ENCODE results near the gene HDAC4.
A peak's percentile ranks its signal among the peaks of the same experiment; 100 is the strongest.

Gene HDAC4

DNA sequence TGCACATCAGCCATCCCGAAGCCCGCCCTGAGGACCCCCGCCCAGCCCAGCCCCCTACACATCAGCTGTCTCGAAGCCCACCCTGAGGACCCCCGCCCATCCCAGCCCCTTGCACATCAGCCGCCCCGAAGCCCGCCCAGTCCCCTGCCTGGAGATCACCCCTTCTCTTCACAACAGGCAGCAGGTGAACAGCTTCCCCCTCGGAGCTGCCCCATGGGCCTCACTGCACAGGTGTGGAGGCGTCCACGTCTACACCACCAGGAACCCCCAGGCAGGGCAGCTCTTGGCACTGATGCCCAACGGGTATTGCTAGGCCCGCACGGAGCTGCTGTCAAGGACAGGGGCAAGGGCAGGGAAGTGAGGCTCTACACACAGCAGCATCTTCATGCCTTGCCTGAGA, 137.6 kb downstream of the HDAC4 start:
- Histone ChIP-seq H4K20me1 (peaks cover 41 to 91% (median 78%) of the 10 kb centered on the region in 11 experiments), H3K27me3 (peaks cover 0 to 15% (median 0%) of the 10 kb centered on the region in 11 experiments; a peak in 2 of 22 replicates), H3K9me3 (replicated peaks in 1 of 11) (peaks cover under 1 to 8% (median 6%) of the 10 kb centered on the region in 11 experiments; a peak in 20 of 22 replicates), H3K27ac (peak overlapping the region in 9 of 11 experiments; percentile 64 to 91 (median 72); a peak in 14 of 22 replicates), H3K36me3 (peaks cover 0 to 5% (median 0%) of the 10 kb centered on the region in 11 experiments; a peak in 5 of 22 replicates), H3K9ac (peak overlapping the region in 7 of 11 experiments; percentile 51 to 78 (median 71); a peak in 10 of 22 replicates), H3K4me2 (peak overlapping the region; percentile 87 to 99 (median 98)), H3K4me1 (peaks cover 89 to 96% (median 93%) of the 10 kb centered on the region in 10 experiments), H3K4me3 (no peak overlapping the region)
- TF ChIP-seq Cebpa-rat (IDR thresholded peaks at IDR 0.05), result no peak

GRCh38 chr2:239262484-239263230, 138.2 kb downstream of the HDAC4 start:
- 0 out of 22 replicates have a peak overlapping the region, but pooled peaks of 1 of the 11 experiments have one; percentile 20 for H3K9ac ChIP-seq
- peaks cover 87 to 96% (median 88%) of the 10 kb centered on the region in 10 experiments for H3K4me1 ChIP-seq
- H3K27me3 ChIP-seq, result peaks cover 0 to 12% (median 0%) of the 10 kb centered on the region in 11 experiments; a peak in 2 of 22 replicates
- no peak for TF ChIP-seq Cebpa-rat (IDR thresholded peaks at IDR 0.05)
- peaks cover 0 to 9% (median 0%) of the 10 kb centered on the region in 11 experiments; a peak in 6 of 22 replicates for H3K36me3 ChIP-seq
- H3K4me3 ChIP-seq, result no peak overlapping the region
- peaks cover 6 to 14% (median 12%) of the 10 kb centered on the region in 11 experiments; a peak in 20 of 22 replicates for H3K9me3 ChIP-seq (replicated peaks in 1 of 11)
- peak overlapping the region in 3 of 11 experiments; percentile 39 to 55 (median 51); a peak in 5 of 22 replicates for H3K27ac ChIP-seq
- H4K20me1 ChIP-seq, result peaks cover 35 to 85% (median 75%) of the 10 kb centered on the region in 11 experiments
- H3K4me2 ChIP-seq, result peak overlapping the region in 8 of 11 experiments; percentile 33 to 88 (median 74); a peak in 16 of 22 replicates

GRCh38 chr2:239261796-239262483, 138.9 kb downstream of the HDAC4 start:
- TF ChIP-seq Cebpa-rat (IDR thresholded peaks at IDR 0.05), result no peak
- Histone ChIP-seq H3K9me3 (replicated peaks in 1 of 11) (peaks cover 7 to 20% (median 18%) of the 10 kb centered on the region in 11 experiments; a peak in 20 of 22 replicates), H3K9ac (peak overlapping the region in 3 of 11 experiments; percentile 16 to 26 (median 20); a peak in 2 of 22 replicates), H3K4me1 (peaks cover 80 to 97% (median 88%) of the 10 kb centered on the region in 10 experiments), H3K27me3 (peaks cover 0 to 12% (median 0%) of the 10 kb centered on the region in 11 experiments; a peak in 2 of 22 replicates), H3K4me2 (peak overlapping the region; percentile 70 to 93 (median 79)), H3K27ac (peak overlapping the region in 7 of 11 experiments; percentile 8 to 55 (median 39); a peak in 11 of 22 replicates), H3K4me3 (no peak overlapping the region), H4K20me1 (peaks cover 28 to 86% (median 70%) of the 10 kb centered on the region in 11 experiments), H3K36me3 (peaks cover 0 to 9% (median 0%) of the 10 kb centered on the region in 11 experiments; a peak in 6 of 22 replicates)

DNA sequence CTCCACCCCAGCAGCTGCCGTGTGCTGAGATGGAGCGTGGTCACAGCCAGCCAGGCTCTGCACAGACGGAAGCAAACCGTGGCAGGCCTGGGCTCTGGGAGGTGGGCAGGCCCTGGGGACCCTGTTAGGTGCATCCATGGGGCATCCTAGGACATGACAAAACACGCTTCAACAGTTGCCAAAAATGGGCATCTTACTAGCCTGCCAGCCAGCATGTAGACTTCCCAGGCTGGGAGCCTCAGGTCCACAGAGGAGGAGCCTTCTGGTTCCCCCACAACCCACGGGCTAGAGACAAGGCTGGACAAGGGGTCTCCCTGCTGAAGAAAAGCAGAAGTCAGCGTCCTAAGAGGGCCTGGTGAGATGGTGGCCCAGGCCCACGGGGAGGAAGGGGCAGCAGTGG, 139.5 kb downstream of the HDAC4 start:
- no peak for TF ChIP-seq Cebpa-rat (IDR thresholded peaks at IDR 0.05)
- peaks cover 22 to 92% (median 64%) of the 10 kb centered on the region in 11 experiments for H4K20me1 ChIP-seq
- H3K9ac ChIP-seq, result peak overlapping the region in 3 of 11 experiments; percentile 16 to 26 (median 20); a peak in 2 of 22 replicates
- H3K27me3 ChIP-seq, result peaks cover 0 to 6% (median 0%) of the 10 kb centered on the region in 11 experiments; a peak in 2 of 22 replicates
- H3K4me1 ChIP-seq, result peaks cover 76 to 97% (median 86%) of the 10 kb centered on the region in 10 experiments
- H3K4me2 ChIP-seq, result peak overlapping the region; percentile 70 to 93 (median 79)
- no peak overlapping the region for H3K4me3 ChIP-seq
- H3K36me3 ChIP-seq, result peaks cover 0 to 9% (median 0%) of the 10 kb centered on the region in 11 experiments; a peak in 6 of 22 replicates
- peak overlapping the region in 7 of 11 experiments; percentile 8 to 55 (median 36); a peak in 10 of 22 replicates for H3K27ac ChIP-seq
- H3K9me3 ChIP-seq (replicated peaks in 1 of 11), result peaks cover 7 to 20% (median 18%) of the 10 kb centered on the region in 11 experiments; a peak in 20 of 22 replicates

- Histone ChIP-seq H3K36me3 (peaks cover 0 to 9% (median 0%) of the 10 kb centered on the region in 11 experiments; a peak in 6 of 22 replicates), H3K9me3 (replicated peaks in 1 of 11) (peaks cover 7 to 20% (median 18%) of the 10 kb centered on the region in 11 experiments; a peak in 20 of 22 replicates), H3K4me2 (peak overlapping the region; percentile 70 to 93 (median 79)), H4K20me1 (peaks cover 19 to 95% (median 60%) of the 10 kb centered on the region in 11 experiments), H3K4me1 (peaks cover 76 to 97% (median 83%) of the 10 kb centered on the region in 10 experiments), H3K27me3 (peaks cover 0 to under 1% (median 0%) of the 10 kb centered on the region in 11 experiments; a peak in 2 of 22 replicates), H3K27ac (peak overlapping the region in 4 of 11 experiments; percentile 11 to 63 (median 52); a peak in 7 of 22 replicates), H3K4me3 (no peak overlapping the region), H3K9ac (peak overlapping the region in 3 of 11 experiments; percentile 1 to 66 (median 26); a peak in 4 of 22 replicates)
- TF ChIP-seq Cebpa-rat (IDR thresholded peaks at IDR 0.05), result no peak
Observed at GRCh38 chr2:239260546-239261327, 140.1 kb downstream of the HDAC4 start.

DNA sequence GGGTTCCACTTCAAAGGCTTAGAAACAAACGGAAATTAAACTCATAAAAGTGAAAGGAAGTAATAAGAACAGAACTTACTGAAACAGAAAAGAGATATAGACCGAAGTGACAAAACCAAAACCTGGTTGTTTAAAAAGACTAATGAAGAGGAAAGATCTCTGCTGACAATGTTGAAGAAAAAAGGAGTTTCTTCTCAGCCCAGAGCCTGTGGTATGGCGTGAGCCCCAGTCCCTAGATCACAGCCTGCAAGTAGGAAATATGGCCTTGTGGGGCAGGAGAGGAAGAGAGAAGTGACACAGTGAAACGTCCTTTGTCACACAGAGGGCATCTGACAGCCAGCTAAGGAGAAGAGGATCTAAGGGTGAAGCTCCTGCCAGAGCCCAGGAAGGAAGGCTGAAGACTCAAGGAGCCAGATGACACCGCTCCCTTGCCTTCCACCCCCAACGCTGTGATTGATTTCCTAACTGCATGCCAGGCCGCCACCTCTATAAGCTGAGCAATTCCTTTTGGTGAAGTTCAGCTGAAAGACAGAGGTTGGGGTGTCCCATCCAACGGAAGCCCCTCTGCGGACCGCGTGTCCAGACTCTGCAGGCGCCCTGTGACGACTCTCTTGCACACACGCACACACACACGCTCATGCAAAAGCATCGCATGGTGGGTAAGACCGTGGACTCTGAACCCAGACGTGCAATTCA, 141.1 kb downstream of the HDAC4 start:
- TF ChIP-seq Cebpa-rat (IDR thresholded peaks at IDR 0.05), result no peak
- H3K4me1 ChIP-seq, result peaks cover 76 to 97% (median 83%) of the 10 kb centered on the region in 10 experiments
- H3K27me3 ChIP-seq, result no peaks in the 10 kb centered on the region; a peak in 1 of 22 replicates
- peak overlapping the region; percentile 13 to 66 (median 50); a peak in 19 of 22 replicates for H3K9ac ChIP-seq
- H3K27ac ChIP-seq, result peak overlapping the region; percentile 2 to 68 (median 53); a peak in 20 of 22 replicates
- peaks cover 0 to 9% (median 0%) of the 10 kb centered on the region in 11 experiments; a peak in 6 of 22 replicates for H3K36me3 ChIP-seq
- peak overlapping the region in 1 of 10 experiments; percentile 21; a peak in 2 of 20 replicates for H3K4me3 ChIP-seq
- peak overlapping the region; percentile 70 to 93 (median 79) for H3K4me2 ChIP-seq
- H4K20me1 ChIP-seq, result peaks cover 11 to 97% (median 54%) of the 10 kb centered on the region in 11 experiments
- peaks cover 7 to 20% (median 18%) of the 10 kb centered on the region in 11 experiments; a peak in 20 of 22 replicates for H3K9me3 ChIP-seq (replicated peaks in 1 of 11)

GRCh38 chr2:239259173-239259572, 141.6 kb downstream of the HDAC4 start:
- Histone ChIP-seq H3K9ac (peak overlapping the region; percentile 13 to 66 (median 50); a peak in 18 of 22 replicates), H3K27me3 (no peaks in the 10 kb centered on the region; a peak in 1 of 22 replicates), H3K36me3 (peaks cover 0 to 9% (median 0%) of the 10 kb centered on the region in 11 experiments; a peak in 6 of 22 replicates), H3K27ac (peak overlapping the region; percentile 2 to 68 (median 53); a peak in 19 of 22 replicates), H3K9me3 (replicated peaks in 1 of 11) (peaks cover 7 to 20% (median 18%) of the 10 kb centered on the region in 11 experiments; a peak in 20 of 22 replicates), H3K4me1 (peaks cover 76 to 97% (median 83%) of the 10 kb centered on the region in 10 experiments), H3K4me3 (peak overlapping the region in 1 of 10 experiments; percentile 3; a peak in 2 of 20 replicates), H3K4me2 (peak overlapping the region; percentile 70 to 93 (median 79)), H4K20me1 (peaks cover 9 to 97% (median 49%) of the 10 kb centered on the region in 11 experiments; a peak in 21 of 22 replicates)
- no peak for TF ChIP-seq Cebpa-rat (IDR thresholded peaks at IDR 0.05)

All from BLaER1 treated with 17β-estradiol and CSF1 and Interleukin-3, amounts not matched to agents 10 nM and 100 nM (cell line).